ENCODE results near the gene CWF19L2. TPM values are rescaled to one million over a fixed set of nuclear protein-coding genes. Genes with fewer than 3 reads are reported as not detected.
"Not testable (repeated sequence)": the region's sequence is repeated elsewhere in the genome, so short reads cannot be mapped to it uniquely, and the experiment has no call there.

Gene CWF19L2
- total RNA-seq, 1 experiment from 2014 or later: 18.4 TPM

DNA sequence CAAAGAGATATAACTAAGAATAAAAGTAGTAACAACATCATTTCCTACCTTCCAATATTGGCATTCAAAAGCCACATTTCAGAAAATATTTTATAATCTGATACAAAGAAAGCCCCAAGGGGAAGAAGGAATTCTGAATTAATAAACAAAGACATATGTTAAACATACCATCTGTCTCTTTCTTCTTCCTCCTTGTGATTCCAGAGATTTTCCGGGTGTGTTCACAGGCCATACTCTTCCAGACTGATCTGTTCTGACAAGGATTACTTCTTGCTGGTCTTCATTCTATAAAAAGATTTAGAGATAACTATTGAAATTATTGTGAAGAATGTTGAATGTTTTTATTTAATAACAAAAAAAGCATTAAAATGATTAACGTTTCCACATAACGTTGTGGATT is 65.0 kb downstream of the CWF19L2 start:
- H3K4me3 Mint-ChIP-seq: no peak overlapping the region
- Histone ChIP-seq H2AK5ac (ENCODE audit: insufficient read length, low read length) (no peak overlapping the region), H3T11ph (ENCODE audit: low read length) (no peak overlapping the region), H3K4me2 (ENCODE audit: insufficient read depth, insufficient read length, low read length) (no peak overlapping the region), H3K4ac (ENCODE audit: low read depth, low read length) (no peak overlapping the region), H3K79me2 (ENCODE audit: insufficient read depth, low read length) (no peaks in the 10 kb centered on the region), H2BK20ac (ENCODE audit: low read depth, low read length, poor library complexity, severe bottlenecking) (no peak overlapping the region), H2AFZ (ENCODE audit: low read length) (no peak overlapping the region), H4K5ac (ENCODE audit: insufficient read length, low read depth, low read length) (no peak overlapping the region), H2BK15ac (ENCODE audit: low read depth, low read length) (no peak overlapping the region), H3K27me3 (ENCODE audit: insufficient read depth, low read length) (no peaks in the 10 kb centered on the region), H3K18ac (ENCODE audit: insufficient read length, low read depth, low read length) (no peak overlapping the region), H3K56ac (ENCODE audit: insufficient read length, low read depth, low read length) (no peak overlapping the region), H3K23ac (ENCODE audit: insufficient read length, low read depth, low read length) (no peak overlapping the region), H2BK5ac (ENCODE audit: insufficient read length, low read length) (no peak overlapping the region), H3K23me2 (ENCODE audit: insufficient read length, low read depth, low read length, poor library complexity, severe bottlenecking) (no peaks in the 10 kb centered on the region), H2BK12ac (ENCODE audit: insufficient read length, low read depth, low read length) (no peak overlapping the region), H4K8ac (replicated peaks; ENCODE audit: insufficient read length, low read depth, low read length) (no peak overlapping the region), H3K27ac (ENCODE audit: insufficient read length, low read depth, low read length) (no peak overlapping the region), H4K91ac (ENCODE audit: insufficient read length, low read depth, low read length) (no peak overlapping the region), H3K14ac (ENCODE audit: insufficient read depth, low read length) (no peak overlapping the region), H3K9me3 (ENCODE audit: control insufficient read depth, low read depth, low read length) (no peaks in the 10 kb centered on the region), H3K79me1 (ENCODE audit: insufficient read depth, low read depth, low read length, poor library complexity, severe bottlenecking) (no peaks in the 10 kb centered on the region), H3K4me1 (ENCODE audit: insufficient read depth, low read length) (no peaks in the 10 kb centered on the region; the same call in 1 of the 2 replicates), H3K9ac (ENCODE audit: extremely low read depth, insufficient read length, low read length) (no peak overlapping the region), H2BK120ac (ENCODE audit: low read depth, low read length, poor library complexity, severe bottlenecking) (no peak overlapping the region), H4K20me1 (ENCODE audit: control insufficient read depth, insufficient read depth, insufficient read length) (no peaks in the 10 kb centered on the region)
- peaks cover 11 to 14% of the 10 kb centered on the region in 2 experiments for H3K4me1 Mint-ChIP-seq
- peaks cover 2% of the 10 kb centered on the region; the same call in 1 of the 2 replicates for H3K27me3 Mint-ChIP-seq (ENCODE audit: low read depth)
- no CpG with 5 or more reads among the region's 3 CpGs for WGBS (ENCODE audit: extremely low coverage, insufficient read length, low lambda C conversion rate)
- 0 out of 5 replicates have a peak, but pooled peaks cover 0 to 2% of the 10 kb centered on the region in 2 experiments for H3K9me3 Mint-ChIP-seq
- no peak overlapping the region for H3K27ac Mint-ChIP-seq
- no peak for DNase-seq
- peaks cover 19 to 35% (median 27%) of the 10 kb centered on the region in 3 experiments for H3K36me3 Mint-ChIP-seq (ENCODE audit: insufficient read depth in 1 of 3, low read depth in 3 of 3)
- TF ChIP-seq, protein P1, sequence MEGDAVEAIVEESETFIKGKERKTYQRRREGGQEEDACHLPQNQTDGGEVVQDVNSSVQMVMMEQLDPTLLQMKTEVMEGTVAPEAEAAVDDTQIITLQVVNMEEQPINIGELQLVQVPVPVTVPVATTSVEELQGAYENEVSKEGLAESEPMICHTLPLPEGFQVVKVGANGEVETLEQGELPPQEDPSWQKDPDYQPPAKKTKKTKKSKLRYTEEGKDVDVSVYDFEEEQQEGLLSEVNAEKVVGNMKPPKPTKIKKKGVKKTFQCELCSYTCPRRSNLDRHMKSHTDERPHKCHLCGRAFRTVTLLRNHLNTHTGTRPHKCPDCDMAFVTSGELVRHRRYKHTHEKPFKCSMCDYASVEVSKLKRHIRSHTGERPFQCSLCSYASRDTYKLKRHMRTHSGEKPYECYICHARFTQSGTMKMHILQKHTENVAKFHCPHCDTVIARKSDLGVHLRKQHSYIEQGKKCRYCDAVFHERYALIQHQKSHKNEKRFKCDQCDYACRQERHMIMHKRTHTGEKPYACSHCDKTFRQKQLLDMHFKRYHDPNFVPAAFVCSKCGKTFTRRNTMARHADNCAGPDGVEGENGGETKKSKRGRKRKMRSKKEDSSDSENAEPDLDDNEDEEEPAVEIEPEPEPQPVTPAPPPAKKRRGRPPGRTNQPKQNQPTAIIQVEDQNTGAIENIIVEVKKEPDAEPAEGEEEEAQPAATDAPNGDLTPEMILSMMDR (conservative IDR thresholded peaks at IDR 0.05): no peak

DNA sequence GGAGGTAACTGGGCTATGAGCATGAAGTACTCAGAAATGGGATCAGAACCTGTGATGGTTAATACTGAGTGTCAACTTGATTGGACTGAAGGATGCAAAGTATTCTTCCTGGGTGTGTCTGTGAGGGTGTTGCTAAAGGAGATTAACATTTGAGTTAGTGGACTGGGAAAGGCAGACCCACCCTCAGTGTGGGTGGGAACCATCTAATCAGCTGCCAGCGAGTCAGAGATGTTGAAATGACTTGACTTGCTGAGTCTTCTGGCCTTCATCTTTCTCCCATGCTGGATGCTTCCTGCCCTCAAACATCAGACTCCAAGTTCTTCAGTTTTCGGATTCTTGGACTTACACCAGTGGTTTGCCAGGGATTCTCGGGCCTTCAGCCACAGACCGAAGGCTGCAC is 66.9 kb downstream of the CWF19L2 start:
- H3K23me2 ChIP-seq (ENCODE audit: insufficient read length, low read depth, low read length, poor library complexity, severe bottlenecking); H2BK5ac ChIP-seq (ENCODE audit: insufficient read length, low read length); H3K4ac ChIP-seq (ENCODE audit: low read depth, low read length); H4K20me1 ChIP-seq (ENCODE audit: control insufficient read depth, insufficient read depth, insufficient read length); H3K56ac ChIP-seq (ENCODE audit: insufficient read length, low read depth, low read length); H4K8ac ChIP-seq (replicated peaks; ENCODE audit: insufficient read length, low read depth, low read length); H3K27me3 Mint-ChIP-seq (ENCODE audit: low read depth); H3K27ac Mint-ChIP-seq; H3K4me3 Mint-ChIP-seq; H2BK12ac ChIP-seq (ENCODE audit: insufficient read length, low read depth, low read length); H3K79me2 ChIP-seq (ENCODE audit: insufficient read depth, low read length); H3K23ac ChIP-seq (ENCODE audit: insufficient read length, low read depth, low read length); H2AK5ac ChIP-seq (ENCODE audit: insufficient read length, low read length); H4K91ac ChIP-seq (ENCODE audit: insufficient read length, low read depth, low read length); H4K5ac ChIP-seq (ENCODE audit: insufficient read length, low read depth, low read length); DNase-seq; H3K18ac ChIP-seq (ENCODE audit: insufficient read length, low read depth, low read length); H2BK120ac ChIP-seq (ENCODE audit: low read depth, low read length, poor library complexity, severe bottlenecking); H3K14ac ChIP-seq (ENCODE audit: insufficient read depth, low read length); H3K9me3 ChIP-seq (ENCODE audit: control insufficient read depth, low read depth, low read length); H3K79me1 ChIP-seq (ENCODE audit: insufficient read depth, low read depth, low read length, poor library complexity, severe bottlenecking); H2AFZ ChIP-seq (ENCODE audit: low read length); H3K4me1 ChIP-seq (ENCODE audit: insufficient read depth, low read length); H3K9ac ChIP-seq (ENCODE audit: extremely low read depth, insufficient read length, low read length); H3K4me2 ChIP-seq (ENCODE audit: insufficient read depth, insufficient read length, low read length); H2BK15ac ChIP-seq (ENCODE audit: low read depth, low read length); H3K9me3 Mint-ChIP-seq; H3K27me3 ChIP-seq (ENCODE audit: insufficient read depth, low read length); H3K4me1 Mint-ChIP-seq; H2BK20ac ChIP-seq (ENCODE audit: low read depth, low read length, poor library complexity, severe bottlenecking); H3K27ac ChIP-seq (ENCODE audit: insufficient read length, low read depth, low read length); H3T11ph ChIP-seq (ENCODE audit: low read length): not testable (repeated sequence)
- peaks cover 14 to 32% (median 23%) of the 10 kb centered on the region in 3 experiments for H3K36me3 Mint-ChIP-seq (ENCODE audit: insufficient read depth in 1 of 3, low read depth in 3 of 3)
- WGBS (ENCODE audit: extremely low coverage, insufficient read length, low lambda C conversion rate): no CpG with 5 or more reads among the region's 4 CpGs

All from H9 (cell line).